HepG2 (cell line): ENCODE results near the gene LSS. TPM values are rescaled to one million over a fixed set of nuclear protein-coding genes. Genes with fewer than 3 reads are reported as not detected.
A peak's percentile ranks its signal among the peaks of the same experiment; 100 is the strongest.

ENCODE experiments used
- BATF2 ChIP-seq: sonication (generic); formaldehyde crosslinking; IDR thresholded peaks from 2 replicates; pipeline ENCODE4 v1.8.0; 2022; ENCODE audit warnings: mild to moderate bottlenecking, missing genetic modification reagents, moderate library complexity
- BHLHE40 ChIP-seq: IDR thresholded peaks from 2 replicates; pipeline ENCODE4 v1.6.1; 2011; ENCODE audit warnings: low read length, improper control_type of control experiment
- FOXA3 ChIP-seq: IDR thresholded peaks from 2 replicates; pipeline ENCODE4 v1.6.1; 2016; ENCODE audit warnings: missing genetic modification reagents, missing compliant biosample characterization
- FOXJ3 ChIP-seq: sonication (generic); formaldehyde crosslinking; IDR thresholded peaks from 2 replicates; pipeline ENCODE4 v1.4.0; 2020; ENCODE audit warnings: missing genetic modification reagents, mild to moderate bottlenecking, borderline replicate concordance
- MIER3 ChIP-seq: IDR thresholded peaks from 2 replicates; pipeline ENCODE4 v1.6.1; 2016; ENCODE audit warnings: missing compliant biosample characterization, borderline replicate concordance
- MYNN ChIP-seq: sonication (generic); formaldehyde crosslinking; IDR thresholded peaks from 2 replicates; pipeline ENCODE4 v1.4.0; 2020; ENCODE audit warnings: mild to moderate bottlenecking, low read depth, missing genetic modification reagents
- NCOA5 ChIP-seq: sonication (generic); formaldehyde crosslinking; IDR thresholded peaks from 2 replicates; pipeline ENCODE4 v1.4.0; 2020; ENCODE audit warnings: missing genetic modification reagents
- PHF21A ChIP-seq: sonication (generic); formaldehyde crosslinking; IDR thresholded peaks from 2 replicates; pipeline ENCODE4 v1.5.0; 2020; ENCODE audit warnings: mild to moderate bottlenecking, missing genetic modification reagents
- SP2 ChIP-seq: sonication (generic); formaldehyde crosslinking; IDR thresholded peaks from 2 replicates; pipeline ENCODE4 v1.5.1; 2020; ENCODE audit warnings: mild to moderate bottlenecking, missing genetic modification reagents
- TIGD3 ChIP-seq: sonication (generic); formaldehyde crosslinking; IDR thresholded peaks from 2 replicates; pipeline ENCODE4 v1.5.1; 2020; ENCODE audit warnings: mild to moderate bottlenecking, missing genetic modification reagents, borderline replicate concordance
- ZBTB21 ChIP-seq: sonication (generic); formaldehyde crosslinking; IDR thresholded peaks from 2 replicates; pipeline ENCODE4 v1.4.0; 2020; ENCODE audit warnings: missing genetic modification reagents
- ZBTB25 ChIP-seq: IDR thresholded peaks from 2 replicates; pipeline ENCODE4 v1.6.1; 2018; ENCODE audit warnings: missing genetic modification reagents
- ZBTB26 ChIP-seq: IDR thresholded peaks from 2 replicates; pipeline ENCODE4 v1.6.1; 2016; ENCODE audit warnings: missing compliant biosample characterization, missing genetic modification reagents, borderline replicate concordance
- ZBTB49 ChIP-seq: sonication (generic); formaldehyde crosslinking; IDR thresholded peaks from 2 replicates; pipeline ENCODE4 v1.4.0; 2020; ENCODE audit warnings: missing genetic modification reagents, borderline replicate concordance
- ZNF260 ChIP-seq: sonication (generic); formaldehyde crosslinking; IDR thresholded peaks from 2 replicates; pipeline ENCODE4 v1.4.0; 2020; ENCODE audit warnings: missing genetic modification reagents, low read depth, mild to moderate bottlenecking, borderline replicate concordance
- ZNF275 ChIP-seq: sonication (generic); formaldehyde crosslinking; IDR thresholded peaks from 2 replicates; pipeline ENCODE4 v1.8.0; 2022; ENCODE audit warnings: missing genetic modification reagents, mild to moderate bottlenecking, inconsistent platforms, borderline replicate concordance
- ZNF296 ChIP-seq: sonication (generic); formaldehyde crosslinking; conservative IDR thresholded peaks from 2 replicates; pipeline ENCODE4 v1.5.0; 2020; ENCODE audit warnings: mild to moderate bottlenecking, missing genetic modification reagents
- ZNF333 ChIP-seq: sonication (generic); formaldehyde crosslinking; IDR thresholded peaks from 2 replicates; pipeline ENCODE4 v1.4.0; 2020; ENCODE audit warnings: mild to moderate bottlenecking, missing genetic modification reagents, borderline replicate concordance
- ZSCAN9 ChIP-seq: IDR thresholded peaks from 2 replicates; pipeline ENCODE4 v1.6.1; 2016; ENCODE audit warnings: borderline replicate concordance
- polyA plus RNA-seq, 8 experiments: library from polyadenylated mRNA; depleted of rRNA in 3 of 8; stranded (reverse) in 7 of 8; unstranded in 1 of 8; fragments of >200 nt; fragmentation: Illumina TruSeq in 4 of 8; extraction: Trizol in 4 of 8; gene quantifications; 2 replicates each; pipeline versions ENCODE4 v1.2.1 to v1.2.3, GENCODE V29; 2011 to 2016; ENCODE audit warnings: low read depth in 4 of 8, missing spikeins in 1 of 8, mixed read lengths in 1 of 8; ENCODE audit not compliant: insufficient read depth in 1 of 8
- total RNA-seq, 5 experiments: library from RNA; depleted of rRNA; stranded (reverse); fragments of >200 nt; fragmentation: Illumina TruSeq; extraction: Trizol; gene quantifications; 2 replicates each; pipeline ENCODE4 v1.2.3, GENCODE V29; 2016; ENCODE audit warnings: low read depth in 1 of 5

Gene LSS
- total and polyA plus RNA-seq, 2 of the 13 experiments (the other 11 are each of a cell fraction or from before 2014, with no cell fraction given), result 72.6 to 113 TPM

GRCh38 chr21:46153247-46154154 lies 75.1 kb downstream of the LSS start (continued):
- TF ChIP-seq NCOA5 (CRISPR knock-in tag) (no peak), ZNF260 (CRISPR knock-in tag) (no peak), TIGD3 (peak; percentile 28; the same call in 1 of the 2 replicates), ZSCAN9 (0 out of 2 replicates have a peak, but pooled peaks have one; percentile 21), ZBTB49 (no peak), ZNF275 (CRISPR knock-in tag) (no peak), MIER3 (CRISPR knock-in tag) (no peak), PHF21A (CRISPR knock-in tag) (peak; percentile 60; the same call in 1 of the 2 replicates), ZBTB25 (CRISPR knock-in tag) (no peak), BHLHE40 (0 out of 2 replicates have a peak, but pooled peaks have one; percentile 2), FOXA3 (CRISPR knock-in tag) (peak; percentile 77), MYNN (CRISPR knock-in tag) (no peak), ZBTB21 (CRISPR knock-in tag) (no peak), ZBTB26 (CRISPR knock-in tag) (no peak; the same call in 1 of the 2 replicates), ZNF333 (CRISPR knock-in tag) (no peak), ZNF296 (CRISPR knock-in tag) (peak; percentile 99), SP2 (CRISPR knock-in tag) (no peak), BATF2 (no peak), FOXJ3 (0 out of 2 replicates have a peak, but pooled peaks have one; percentile 25)
